Spleen (tissue), 11 donors: ENCODE data around the gene SNX19. TPM values are rescaled to one million over a fixed set of nuclear protein-coding genes. Genes with fewer than 3 reads are reported as not detected.
"Not testable (repeated sequence)": the region's sequence is repeated elsewhere in the genome, so short reads cannot be mapped to it uniquely, and the experiment has no call there.

Source experiments
- DNase-seq: peaks from one replicate; pipeline ENCODE4 v3.0.0-alpha.2; 2020
- H3K27ac ChIP-seq, 8 donors: fragments of 200-600 bp; sonication (generic) in 7 of 8; 1 replicate in 4 of 8; 2 replicates in 4 of 8; pipeline versions ENCODE4 v1.5.0 to v1.8.0; 2016 to 2021; ENCODE audit warnings: inconsistent platforms in 4 of 8, mild to moderate bottlenecking in 4 of 8, moderate library complexity in 1 of 8
- H3K27me3 ChIP-seq, 7 donors: fragments of 200-600 bp; sonication (generic) in 6 of 7; replicated peaks in 1 of 7; 1 replicate in 4 of 7; 2 replicates in 3 of 7; pipeline versions ENCODE4 v1.5.0 to v1.8.0; 2016 to 2021; ENCODE audit warnings: inconsistent platforms in 3 of 7, mild to moderate bottlenecking in 1 of 7
- H3K36me3 ChIP-seq, 6 donors: fragments of 200-600 bp; sonication (generic) in 5 of 6; 1 replicate in 4 of 6; 2 replicates in 2 of 6; pipeline versions ENCODE4 v1.5.0 to v1.8.0; 2016 to 2021; ENCODE audit warnings: inconsistent platforms in 2 of 6
- H3K4me1 ChIP-seq, 6 donors: fragments of 200-600 bp; sonication (generic) in 5 of 6; 1 replicate in 3 of 6; 2 replicates in 3 of 6; pipeline versions ENCODE4 v1.5.0 to v1.8.0; 2016 to 2021; ENCODE audit warnings: inconsistent platforms in 3 of 6
- H3K4me3 ChIP-seq, 8 donors: fragments of 200-600 bp; sonication (generic) in 7 of 8; 1 replicate in 4 of 8; 2 replicates in 4 of 8; pipeline versions ENCODE4 v1.5.0 to v1.8.0; 2016 to 2021; ENCODE audit warnings: inconsistent platforms in 4 of 8, mild to moderate bottlenecking in 4 of 8, moderate library complexity in 2 of 8
- H3K9me3 ChIP-seq, 8 donors: fragments of 200-600 bp; sonication (generic) in 7 of 8; 1 replicate in 4 of 8; 2 replicates in 4 of 8; pipeline versions ENCODE4 v1.5.0 to v1.8.0; 2016 to 2021; ENCODE audit warnings: inconsistent platforms in 4 of 8
- CTCF ChIP-seq, 11 experiments: fragments of 200-600 bp in 7 of 11; fragments of 450-650 bp in 4 of 11; sonication (generic) in 4 of 11; IDR thresholded peaks in 8 of 11; conservative IDR thresholded peaks in 3 of 11; 1 replicate in 7 of 11; 2 replicates in 4 of 11; pipeline versions ENCODE4 v1.4.0 to v1.8.0; 2016 to 2021; ENCODE audit warnings: antibody characterized with exemption in 11 of 11, inconsistent platforms in 4 of 11, mild to moderate bottlenecking in 1 of 11
- POLR2A ChIP-seq, 3 donors: fragments of 450-650 bp; IDR thresholded peaks; one replicate each; pipeline ENCODE4 v1.5.1; 2017; ENCODE audit warnings: antibody characterized with exemption in 3 of 3, mild to moderate bottlenecking in 1 of 3
- POLR2AphosphoS5 ChIP-seq, 3 donors: sonication (generic); formaldehyde crosslinking; IDR thresholded peaks; one replicate each; pipeline ENCODE4 v1.5.1; 2017; ENCODE audit warnings: antibody characterized with exemption in 3 of 3
- WGBS, 5 donors: extraction: QIAGEN DNeasy Blood & Tissue Kit in 3 of 5; methylation state at CpG; one replicate each; pipeline versions ENCODE4 v1.1.5 to v1.1.7; 2013 to 2018; 5-methylcytosine and 5-hydroxymethylcytosine counted together
- intact Hi-C: fragments of 100-400 bp; cut with DNase I; formaldehyde crosslinking; loops from one replicate; pipeline ENCODE4 v1.15.0; 2023; ENCODE audit warnings: low total_unique reads
- polyA plus RNA-seq, 3 donors: library from polyadenylated mRNA; stranded (reverse); fragments of 200-250 nt; gene quantifications; one replicate each; pipeline ENCODE4 v1.2.1, GENCODE V29; 2013
- total RNA-seq, 7 donors: library from RNA; depleted of rRNA in 3 of 7; stranded (reverse); fragments of >200 nt in 3 of 7; fragmentation: NEBNext Ultra II Directional in 4 of 7; extraction: Animal tissue kit (Norgen Biotek cat#: 25700) in 4 of 7; gene quantifications; one replicate each; pipeline versions ENCODE4 v1.1.0 to v1.2.1, GENCODE V29; 2016 to 2021
- donor health status: healthy with polysubstance abuse.
- donor health status: DM: no; HTN: no; CAD: no; lungs with moderate emphysema.
- donor health status: DM: no; HTN: no; CAD: no.
- donor health status: Bipolar disorder and iron deficiency.
- donor health status: healthy.
- donor health status: DM: no; HTN: no; CAD: no.
- donor health status: DM: yes; HTN: yes; CAD: no.

SNX19 gene
- total and polyA plus RNA-seq, 10 donors = 6.0 to 121 (median 64.8) TPM

GRCh38 chr11:130937051-130937450 lies 20.8 kb upstream of the SNX19 start:
- 52 to 85% (median 78%) methylated on average over 2 of the region's 2 CpGs for WGBS, 5 donors
- no peaks in the 10 kb centered on the region for H3K27me3 ChIP-seq
- no peaks in the 10 kb centered on the region for H3K9me3 ChIP-seq
- no peaks in the 10 kb centered on the region for H3K36me3 ChIP-seq
- DNase-seq = no peak
- TF ChIP-seq POLR2AphosphoS5 (IDR thresholded peaks at IDR 0.05) (no peak), POLR2A (IDR thresholded peaks at IDR 0.05) (no peak), CTCF (IDR thresholded peaks at IDR 0.05 in 8 of 11, conservative IDR thresholded peaks at IDR 0.05 in 3 of 11) (no peak)
- intact Hi-C loops = no loop called here
- no peak overlapping the region for H3K4me3 ChIP-seq
- H3K4me1 ChIP-seq = no peaks in the 10 kb centered on the region
- H3K27ac ChIP-seq = no peak overlapping the region

GRCh38 chr11:130932086-130932712 lies 15.9 kb upstream of the SNX19 start:
- WGBS, 5 donors = 85 to 95% (median 90%) methylated on average over 5 of the region's 5 CpGs
- Histone ChIP-seq H3K4me3 (no peak overlapping the region), H3K4me1 (no peaks in the 10 kb centered on the region), H3K9me3 (no peaks in the 10 kb centered on the region), H3K27me3 (no peaks in the 10 kb centered on the region), H3K36me3 (no peaks in the 10 kb centered on the region), H3K27ac (no peak overlapping the region)
- intact Hi-C loops = no loop called here
- DNase-seq = no peak
- TF ChIP-seq POLR2AphosphoS5 (IDR thresholded peaks at IDR 0.05) = no peak
- TF ChIP-seq POLR2A (IDR thresholded peaks at IDR 0.05) = no peak
- no peak for TF ChIP-seq CTCF (IDR thresholded peaks at IDR 0.05 in 8 of 11, conservative IDR thresholded peaks at IDR 0.05 in 3 of 11)

- H3K27me3 ChIP-seq = peaks cover 0 to 20% (median 0%) of the 10 kb centered on the region in 7 donors
- H3K36me3 ChIP-seq = no peaks in the 10 kb centered on the region
- no peak overlapping the region for H3K4me3 ChIP-seq
- no peaks in the 10 kb centered on the region for H3K4me1 ChIP-seq
- DNase-seq = no peak
- no peaks in the 10 kb centered on the region for H3K9me3 ChIP-seq
- H3K27ac ChIP-seq = no peak overlapping the region
- TF ChIP-seq POLR2A (IDR thresholded peaks at IDR 0.05) (no peak), POLR2AphosphoS5 (IDR thresholded peaks at IDR 0.05) (no peak), CTCF (IDR thresholded peaks at IDR 0.05 in 8 of 11, conservative IDR thresholded peaks at IDR 0.05 in 3 of 11) (no peak)
- intact Hi-C loops = loop anchor here (5.0 kb wide), 1 partner anchor 748 kb away; no protein-coding TSS in a partner anchor
- 27 to 37% (median 32%) methylated on average over 3 of the region's 3 CpGs for WGBS, 5 donors
Observed at GRCh38 chr11:130924750-130925149, 8.5 kb upstream of the SNX19 start.

- Histone ChIP-seq H3K27me3 (peaks cover 0 to 28% (median 0%) of the 10 kb centered on the region in 7 donors), H3K4me1 (peaks cover under 1 to 13% (median 10%) of the 10 kb centered on the region in 6 donors)
- not testable (repeated sequence) for H3K36me3 ChIP-seq, DNase-seq, H3K27ac ChIP-seq, H3K9me3 ChIP-seq, H3K4me3 ChIP-seq
- intact Hi-C loops = loop anchor here (5.0 kb wide), 1 partner anchor 752 kb away; no protein-coding TSS in a partner anchor
- WGBS, 5 donors = 64 to 83% (median 71%) methylated on average over 5 of the region's 5 CpGs
Observed at GRCh38 chr11:130920612-130921011, 4.3 kb upstream of the SNX19 start.
